COLO668 (cell line): ENCODE measurements around the gene ARHGAP1.

Experiments used
- DNase-seq: peaks from one replicate; lab custom pipeline; 2025; ENCODE audit not compliant: unreplicated experiment; lab: John Stamatoyannopoulos, UW

ARHGAP1 gene

GRCh38 chr11:46643986-46644385 is 56.4 kb downstream of the ARHGAP1 start:
- DNase-seq: no peak

- no peak for DNase-seq
These were observed 56.9 kb downstream of the ARHGAP1 start for GRCh38 chr11:46643531-46643930.

GRCh38 chr11:46642627-46643335 is 57.6 kb downstream of the ARHGAP1 start:
- no peak for DNase-seq

GRCh38 chr11:46641639-46642038 is 58.8 kb downstream of the ARHGAP1 start:
- DNase-seq: no peak

- DNase-seq: no peak
These were observed 60.2 kb downstream of the ARHGAP1 start for GRCh38 chr11:46640036-46640788.

- DNase-seq: no peak
These were observed 61.1 kb downstream of the ARHGAP1 start for GRCh38 chr11:46639197-46639839.

GRCh38 chr11:46637546-46637945 is 62.9 kb downstream of the ARHGAP1 start:
- DNase-seq: no peak

- no peak for DNase-seq
These were observed 64.8 kb downstream of the ARHGAP1 start for GRCh38 chr11:46635557-46636139.

- DNase-seq: no peak
These were observed 66.9 kb downstream of the ARHGAP1 start for GRCh38 chr11:46633291-46634217.

- no peak for DNase-seq
These were observed 67.9 kb downstream of the ARHGAP1 start for GRCh38 chr11:46632502-46632901.

- DNase-seq: no peak
These were observed 68.7 kb downstream of the ARHGAP1 start for GRCh38 chr11:46631676-46632075.

GRCh38 chr11:46630237-46630636 is 70.2 kb downstream of the ARHGAP1 start:
- DNase-seq: no peak

GRCh38 chr11:46628961-46629360 is 71.5 kb downstream of the ARHGAP1 start:
- DNase-seq: no peak
